Measurements from ENCODE around the gene BNC2. TPM values are rescaled to one million over a fixed set of nuclear protein-coding genes. Genes with fewer than 3 reads are reported as not detected.
A peak's percentile ranks its signal among the peaks of the same experiment; 100 is the strongest.

BNC2 gene
- total RNA-seq, 1 donor from 2014 or later, result 2.4 TPM

DNA sequence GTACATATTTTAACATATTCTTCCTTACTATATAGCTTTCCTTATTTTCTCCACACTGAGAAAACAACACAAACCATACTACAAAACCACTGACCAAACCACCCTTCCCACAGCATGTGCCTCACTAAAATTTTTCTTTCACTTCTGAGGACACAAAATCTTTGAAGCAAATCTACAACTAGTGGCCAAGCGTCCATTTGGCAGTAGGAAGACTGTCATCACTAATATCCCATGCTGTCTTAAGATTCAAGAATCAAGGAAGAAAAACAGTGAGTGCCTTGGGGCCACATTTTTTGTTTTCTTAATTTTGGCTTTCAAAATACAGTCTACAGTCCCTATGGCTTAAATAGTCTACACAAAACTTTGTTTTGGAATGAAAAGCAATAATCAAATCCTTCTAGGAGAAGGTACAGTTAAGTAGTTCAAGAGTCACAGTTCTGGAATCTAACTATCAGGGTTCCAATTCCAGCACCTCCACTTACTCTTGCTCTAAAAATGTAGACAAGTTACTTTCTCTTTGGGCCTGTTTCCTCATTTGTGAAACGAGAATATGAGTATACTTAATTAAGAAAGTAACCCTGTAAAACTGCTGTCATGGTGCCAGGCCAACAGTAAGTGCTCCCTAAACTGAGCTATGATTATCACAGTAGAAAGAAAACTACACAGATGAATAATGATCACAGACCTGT is 227.9 kb downstream of the BNC2 start:
- H3K4me3 ChIP-seq, result no peak overlapping the region
- H3K27me3 ChIP-seq, result no peaks in the 10 kb centered on the region
- H3K9me3 ChIP-seq (ENCODE audit: low read depth), result no peaks in the 10 kb centered on the region
- H3K4me1 ChIP-seq, result no peaks in the 10 kb centered on the region
- no peak overlapping the region for H3K27ac ChIP-seq
- H3K36me3 ChIP-seq, result no peaks in the 10 kb centered on the region
- Mint-ChIP-seq H3K4me1 (no peaks in the 10 kb centered on the region), H3K27ac (no peak overlapping the region), H3K36me3 (no peaks in the 10 kb centered on the region), H3K4me3 (no peak overlapping the region), H3K27me3 (ENCODE audit: insufficient read depth, low read depth) (peaks cover 4% of the 10 kb centered on the region), H3K9me3 (no peaks in the 10 kb centered on the region)
- H3K79me2 ChIP-seq (ENCODE audit: low read depth), result no peaks in the 10 kb centered on the region
- H3F3A ChIP-seq (ENCODE audit: low read depth), result no peaks in the 10 kb centered on the region
- H3K9ac ChIP-seq, result no peak overlapping the region
- H3K4me2 ChIP-seq, result no peak overlapping the region
- DNase-seq (ENCODE audit: low spot score), result no peak
- H2AFZ ChIP-seq (replicated peaks), result no peak overlapping the region
- H4K20me1 ChIP-seq (ENCODE audit: low read depth), result no peaks in the 10 kb centered on the region
- TF ChIP-seq, protein P1, sequence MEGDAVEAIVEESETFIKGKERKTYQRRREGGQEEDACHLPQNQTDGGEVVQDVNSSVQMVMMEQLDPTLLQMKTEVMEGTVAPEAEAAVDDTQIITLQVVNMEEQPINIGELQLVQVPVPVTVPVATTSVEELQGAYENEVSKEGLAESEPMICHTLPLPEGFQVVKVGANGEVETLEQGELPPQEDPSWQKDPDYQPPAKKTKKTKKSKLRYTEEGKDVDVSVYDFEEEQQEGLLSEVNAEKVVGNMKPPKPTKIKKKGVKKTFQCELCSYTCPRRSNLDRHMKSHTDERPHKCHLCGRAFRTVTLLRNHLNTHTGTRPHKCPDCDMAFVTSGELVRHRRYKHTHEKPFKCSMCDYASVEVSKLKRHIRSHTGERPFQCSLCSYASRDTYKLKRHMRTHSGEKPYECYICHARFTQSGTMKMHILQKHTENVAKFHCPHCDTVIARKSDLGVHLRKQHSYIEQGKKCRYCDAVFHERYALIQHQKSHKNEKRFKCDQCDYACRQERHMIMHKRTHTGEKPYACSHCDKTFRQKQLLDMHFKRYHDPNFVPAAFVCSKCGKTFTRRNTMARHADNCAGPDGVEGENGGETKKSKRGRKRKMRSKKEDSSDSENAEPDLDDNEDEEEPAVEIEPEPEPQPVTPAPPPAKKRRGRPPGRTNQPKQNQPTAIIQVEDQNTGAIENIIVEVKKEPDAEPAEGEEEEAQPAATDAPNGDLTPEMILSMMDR (IDR thresholded peaks at IDR 0.05), result no peak
- TF ChIP-seq EZH2phosphoT487 (IDR thresholded peaks at IDR 0.05) (no peak), EZH2 (IDR thresholded peaks at IDR 0.05) (no peak)

DNA sequence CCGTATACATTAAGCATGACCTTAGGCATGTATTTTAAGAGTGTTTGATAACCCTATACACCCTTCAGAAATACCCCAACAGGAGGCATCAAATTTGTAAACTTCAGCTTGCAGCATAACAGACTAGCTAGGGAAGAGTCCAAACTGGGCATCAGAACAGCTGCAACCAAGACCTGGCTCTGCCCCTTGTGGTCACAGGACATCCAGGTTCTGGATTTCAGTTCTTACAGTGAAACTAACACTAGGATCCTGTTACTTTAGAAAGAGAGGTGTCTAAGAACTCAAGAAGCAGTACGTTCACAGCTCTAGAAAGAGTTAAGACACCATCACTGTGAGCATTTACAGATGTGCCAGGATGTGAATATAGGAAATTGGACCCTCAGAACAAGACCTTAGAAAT is 229.8 kb downstream of the BNC2 start:
- Histone ChIP-seq H3F3A (ENCODE audit: low read depth) (no peaks in the 10 kb centered on the region), H3K4me1 (no peaks in the 10 kb centered on the region), H3K79me2 (ENCODE audit: low read depth) (no peaks in the 10 kb centered on the region), H3K9ac (no peak overlapping the region), H3K9me3 (ENCODE audit: low read depth) (no peaks in the 10 kb centered on the region), H3K27me3 (no peaks in the 10 kb centered on the region), H3K4me2 (no peak overlapping the region), H3K4me3 (no peak overlapping the region), H4K20me1 (ENCODE audit: low read depth) (no peaks in the 10 kb centered on the region), H2AFZ (replicated peaks) (peak overlapping the region; percentile 67), H3K27ac (no peak overlapping the region), H3K36me3 (no peaks in the 10 kb centered on the region)
- Mint-ChIP-seq H3K9me3 (no peaks in the 10 kb centered on the region), H3K36me3 (no peaks in the 10 kb centered on the region), H3K4me3 (no peak overlapping the region), H3K27me3 (ENCODE audit: insufficient read depth, low read depth) (peaks cover 4% of the 10 kb centered on the region), H3K27ac (no peak overlapping the region), H3K4me1 (no peaks in the 10 kb centered on the region)
- DNase-seq (ENCODE audit: low spot score), result peak; percentile 45
- TF ChIP-seq, protein P1 (IDR thresholded peaks at IDR 0.05), result peak; percentile 49
- TF ChIP-seq EZH2phosphoT487 (IDR thresholded peaks at IDR 0.05) (no peak), EZH2 (IDR thresholded peaks at IDR 0.05) (no peak)

DNA sequence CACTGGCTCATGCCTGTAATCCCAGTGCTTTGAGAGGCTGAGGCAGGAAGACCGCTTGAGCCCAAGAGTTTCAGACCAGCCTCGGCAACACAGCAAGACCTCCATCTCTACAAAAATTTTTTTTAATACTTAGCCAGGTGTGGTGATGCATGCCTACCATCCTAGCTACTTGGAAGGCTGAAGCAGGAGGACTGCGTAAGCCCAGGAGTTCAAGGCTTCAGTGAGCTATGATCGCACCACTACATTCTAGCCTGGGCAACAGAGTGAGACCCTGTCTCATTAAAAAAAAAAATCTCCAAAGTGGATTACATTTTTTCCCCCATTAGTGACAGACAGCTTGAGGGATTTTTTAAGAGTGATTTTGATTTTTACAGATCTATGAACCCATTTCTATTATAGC is 230.8 kb downstream of the BNC2 start:
- Histone ChIP-seq H3K9ac (no peak overlapping the region), H2AFZ (replicated peaks) (no peak overlapping the region), H3K36me3 (no peaks in the 10 kb centered on the region), H3K79me2 (ENCODE audit: low read depth) (no peaks in the 10 kb centered on the region), H3K4me2 (no peak overlapping the region), H3K27me3 (no peaks in the 10 kb centered on the region), H3K27ac (no peak overlapping the region), H3K4me3 (no peak overlapping the region), H3K4me1 (no peaks in the 10 kb centered on the region), H4K20me1 (ENCODE audit: low read depth) (no peaks in the 10 kb centered on the region), H3K9me3 (ENCODE audit: low read depth) (no peaks in the 10 kb centered on the region), H3F3A (ENCODE audit: low read depth) (no peaks in the 10 kb centered on the region)
- no peak for TF ChIP-seq EZH2 (IDR thresholded peaks at IDR 0.05)
- no peak for TF ChIP-seq EZH2phosphoT487 (IDR thresholded peaks at IDR 0.05)
- TF ChIP-seq, protein P1 (IDR thresholded peaks at IDR 0.05), result no peak
- no peaks in the 10 kb centered on the region for H3K4me1 Mint-ChIP-seq
- H3K36me3 Mint-ChIP-seq, result no peaks in the 10 kb centered on the region
- H3K27me3 Mint-ChIP-seq (ENCODE audit: insufficient read depth, low read depth), result peaks cover 4% of the 10 kb centered on the region
- no peak for DNase-seq (ENCODE audit: low spot score)
- H3K9me3 Mint-ChIP-seq, result no peaks in the 10 kb centered on the region
- H3K4me3 Mint-ChIP-seq, result no peak overlapping the region
- no peak overlapping the region for H3K27ac Mint-ChIP-seq
